SU-DHL-6 (cell line): ENCODE results near the gene STAM2.

Source experiments
- CTCF ChIP-seq: fragments of 200-600 bp; sonication (generic); IDR thresholded peaks from one replicate; pipeline ENCODE4 v1.5.1; 2017; ENCODE audit warnings: antibody characterized with exemption, mild to moderate bottlenecking, low read length, moderate library complexity; ENCODE audit not compliant: insufficient read depth, poor library complexity, severe bottlenecking
- EZH2phosphoT487 ChIP-seq: fragments of 200-600 bp; sonication (generic), shearing (Covaris generic); conservative IDR thresholded peaks from 2 replicates; pipeline ENCODE4 v1.6.1; 2018; ENCODE audit warnings: mild to moderate bottlenecking, antibody characterized with exemption, low read length, moderate library complexity, mixed read lengths

GRCh38 chr2:152126664-152127063, 48.9 kb downstream of the STAM2 start:
- TF ChIP-seq CTCF (no peak), EZH2phosphoT487 (no peak)
